ENCODE measurements around the gene BBS5.
"Not testable (repeated sequence)": the region's sequence is repeated elsewhere in the genome, so short reads cannot be mapped to it uniquely, and the experiment has no call there.

Gene BBS5

DNA sequence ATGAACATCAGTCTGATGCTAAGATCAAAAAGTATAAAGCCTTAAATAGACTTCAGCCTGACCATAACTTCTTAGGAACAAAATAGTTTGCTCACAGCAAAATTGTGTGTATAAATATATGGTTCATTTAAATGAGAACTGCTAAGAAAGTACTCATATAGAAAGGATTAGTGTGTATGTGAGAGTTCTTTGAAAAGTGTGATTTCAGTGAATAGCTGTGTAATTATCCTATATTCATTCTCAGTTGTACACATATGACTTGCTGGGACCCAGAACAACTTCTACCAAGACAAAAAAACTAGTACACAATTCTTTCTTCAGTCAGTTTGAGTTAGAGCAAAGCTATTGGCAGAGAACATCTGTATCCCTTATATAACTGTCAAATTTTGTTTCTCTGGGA, 7.2 kb downstream of the BBS5 start:
- no peak for DNase-seq (ENCODE audit: low read depth)

DNA sequence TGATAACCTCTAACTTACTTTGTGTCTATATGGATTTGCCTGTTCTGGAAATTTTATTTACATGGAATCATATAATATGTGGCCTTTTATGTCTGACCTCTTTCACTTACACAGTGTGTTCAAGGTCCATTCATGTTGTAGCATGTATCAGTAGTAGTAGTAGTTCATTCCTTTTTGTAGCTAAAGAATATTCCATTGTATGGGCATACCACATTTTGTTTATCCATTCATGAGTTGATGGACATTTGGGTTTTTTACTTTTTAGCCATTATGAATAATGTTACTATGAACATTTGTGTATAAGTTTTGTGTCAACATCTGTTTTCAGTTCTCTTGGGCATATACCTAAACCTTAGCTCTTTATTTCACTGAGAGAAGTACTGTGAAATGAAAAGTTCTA, 11.5 kb downstream of the BBS5 start:
- DNase-seq (ENCODE audit: low read depth) = no peak

DNA sequence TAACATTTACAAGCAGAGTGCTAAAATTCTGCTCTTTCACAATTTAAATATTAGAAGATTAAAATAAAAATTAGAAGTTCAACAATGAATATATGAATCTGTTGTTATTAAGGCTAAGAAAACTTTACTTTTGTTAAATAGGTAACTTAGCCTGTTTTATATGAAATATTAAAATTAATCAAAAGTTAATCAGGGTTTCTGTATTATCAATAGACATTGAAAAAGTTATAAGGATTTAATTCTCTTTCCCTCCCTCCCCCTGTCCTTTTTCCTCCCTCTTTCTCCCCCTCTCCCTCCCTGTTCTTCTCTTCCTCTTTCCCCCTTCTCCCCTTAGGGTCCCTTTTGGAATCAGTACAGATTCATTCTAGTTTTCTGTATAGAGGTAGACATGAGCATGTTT, 12.1 kb downstream of the BBS5 start:
- no peak for DNase-seq (ENCODE audit: low read depth)

DNA sequence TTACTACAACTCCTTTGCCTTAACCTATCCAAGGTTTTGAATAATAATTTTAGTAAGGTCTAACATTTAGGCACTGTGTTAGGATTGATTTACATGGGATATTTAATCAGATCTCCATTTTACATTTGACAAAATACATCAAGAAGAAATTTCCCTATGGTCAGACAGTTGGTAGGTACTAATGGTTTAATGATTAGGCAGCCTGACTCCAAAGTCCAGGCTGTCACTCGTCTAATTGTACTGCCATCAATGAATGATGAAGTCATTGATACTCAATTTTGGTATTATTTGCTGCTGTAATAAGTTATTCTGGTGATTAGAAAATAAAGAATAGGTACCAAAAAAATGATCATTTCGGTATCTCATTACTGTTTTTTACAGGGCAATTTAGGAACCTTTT, 14.1 kb downstream of the BBS5 start:
- no peak for DNase-seq (ENCODE audit: low read depth)

DNA sequence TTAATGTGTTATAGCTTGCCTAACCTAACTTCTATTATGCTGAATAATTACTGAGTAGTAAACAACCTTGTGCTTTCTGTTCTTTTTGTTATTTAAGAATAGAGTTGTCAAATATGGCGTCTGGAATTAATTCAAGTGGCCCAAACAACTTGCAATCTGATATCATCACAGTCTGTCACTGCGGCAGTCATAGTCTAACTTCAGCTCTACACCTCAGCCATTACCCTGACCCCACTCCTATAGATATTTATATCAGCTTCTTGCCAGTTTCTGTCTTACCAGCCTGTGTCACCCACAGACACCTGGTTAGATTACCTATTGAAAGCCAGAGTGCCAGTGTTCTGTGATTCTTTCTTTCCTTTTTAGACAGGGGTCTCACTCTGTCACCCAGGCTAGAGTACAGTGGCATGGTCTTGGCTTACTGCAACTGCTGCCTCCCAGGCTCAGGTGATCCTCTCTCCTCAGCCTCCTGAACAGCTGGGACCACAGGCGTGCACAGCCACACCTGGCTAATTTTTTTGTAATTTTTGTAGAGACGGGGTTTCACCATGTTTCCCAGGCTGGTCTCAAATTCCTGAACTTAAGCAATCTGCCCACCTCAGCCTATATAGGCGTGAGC, 16.1 kb downstream of the BBS5 start:
- DNase-seq (ENCODE audit: low read depth) = no peak

DNA sequence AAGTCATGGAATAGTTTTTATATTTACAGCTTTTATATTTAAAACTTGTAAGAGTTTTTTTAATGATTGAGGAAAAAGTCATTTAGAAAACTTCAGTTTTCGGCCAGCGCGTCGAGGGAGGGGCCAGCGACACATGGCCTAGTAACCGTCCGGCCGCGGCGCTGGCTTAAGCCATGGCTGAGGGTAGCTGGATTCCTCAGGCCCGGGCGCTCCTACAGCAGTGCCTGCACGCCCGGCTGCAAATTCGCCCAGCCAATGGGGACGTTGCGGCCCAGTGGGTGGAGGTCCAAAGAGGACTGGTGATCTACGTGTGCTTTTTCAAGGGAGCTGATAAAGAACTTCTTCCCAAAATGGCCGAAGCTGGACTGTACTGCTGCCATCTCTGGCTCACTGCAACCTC, 25.4 kb downstream of the BBS5 start:
- DNase-seq (ENCODE audit: low read depth) = no peak

DNA sequence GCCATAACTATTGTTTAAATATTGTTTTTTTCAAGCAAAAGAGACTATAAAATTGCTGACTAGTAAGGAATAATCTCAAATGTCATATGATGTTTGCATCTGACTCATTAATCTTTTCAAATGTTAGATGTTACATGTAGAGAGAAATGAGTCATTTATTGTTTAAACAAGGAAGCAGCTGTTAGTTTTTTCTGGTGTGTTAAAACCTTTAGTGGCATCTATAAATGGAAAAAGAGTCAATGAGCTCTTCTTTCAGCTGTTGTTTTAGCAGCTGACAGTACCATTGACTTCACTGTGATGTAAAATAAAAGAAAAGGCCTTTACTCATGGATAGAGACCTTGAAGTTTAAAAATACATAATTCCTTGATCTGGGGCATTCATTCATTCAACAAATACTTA, 28.4 kb downstream of the BBS5 start:
- DNase-seq (ENCODE audit: low read depth) = peak; percentile 72

DNA sequence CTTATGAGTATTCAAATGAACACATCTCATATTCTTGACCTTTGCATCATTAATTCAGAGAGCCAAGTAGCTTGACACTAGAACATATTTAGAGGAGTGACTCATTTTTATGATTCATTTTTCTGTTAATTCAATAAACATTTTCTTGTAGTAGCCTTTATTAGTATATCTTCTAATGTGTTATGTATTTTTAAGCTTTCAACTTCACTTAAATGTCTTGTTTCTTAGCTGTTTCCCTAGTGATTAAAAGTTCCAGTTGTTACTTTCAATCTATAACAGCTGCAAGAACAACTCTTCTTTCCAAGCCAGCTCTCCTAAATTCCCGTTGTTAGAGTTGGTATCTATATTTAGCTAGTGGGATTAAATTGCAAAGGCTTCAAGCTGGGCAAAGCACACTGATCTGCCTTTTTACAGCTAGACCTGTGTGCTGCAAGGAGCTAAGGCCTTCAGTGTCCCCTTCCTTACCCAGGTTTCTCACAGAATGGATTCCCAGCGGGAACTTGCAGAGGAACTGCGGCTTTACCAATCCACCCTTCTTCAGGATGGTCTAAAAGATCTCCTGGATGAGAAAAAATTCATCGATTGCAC, 30.1 kb downstream of the BBS5 start, which contains the start of gene KLHL41:
TSS of gene KLHL41 (plus strand) at position 405 of the 588 bp plus-strand sequence. CDS start at position 482, 77 bp downstream.
- peak; percentile 85 for DNase-seq (ENCODE audit: low read depth)

DNA sequence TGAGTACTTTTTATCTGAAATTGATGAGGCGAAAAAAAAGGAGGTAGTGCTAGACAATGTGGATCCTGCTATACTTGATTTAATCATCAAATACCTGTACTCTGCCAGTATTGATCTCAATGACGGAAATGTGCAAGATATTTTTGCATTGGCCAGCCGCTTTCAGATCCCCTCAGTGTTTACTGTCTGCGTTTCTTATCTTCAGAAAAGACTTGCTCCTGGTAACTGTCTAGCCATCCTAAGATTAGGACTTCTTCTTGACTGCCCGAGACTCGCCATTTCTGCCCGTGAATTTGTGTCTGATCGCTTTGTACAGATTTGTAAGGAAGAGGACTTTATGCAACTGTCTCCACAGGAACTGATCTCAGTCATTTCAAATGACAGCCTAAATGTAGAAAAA, 30.7 kb downstream of the BBS5 start:
- DNase-seq (ENCODE audit: low read depth) = no peak

DNA sequence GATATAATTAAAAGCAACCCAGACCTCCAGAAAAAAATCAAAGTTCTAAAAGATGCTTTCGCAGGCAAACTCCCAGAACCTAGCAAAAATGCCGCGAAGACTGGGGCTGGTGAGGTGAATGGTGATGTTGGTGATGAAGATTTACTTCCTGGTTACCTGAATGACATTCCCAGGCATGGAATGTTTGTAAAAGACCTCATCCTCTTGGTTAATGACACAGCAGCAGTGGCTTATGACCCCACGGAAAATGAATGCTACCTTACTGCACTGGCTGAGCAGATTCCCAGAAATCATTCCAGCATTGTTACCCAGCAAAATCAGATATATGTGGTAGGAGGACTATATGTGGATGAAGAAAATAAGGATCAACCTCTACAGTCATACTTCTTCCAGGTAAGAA, 31.2 kb downstream of the BBS5 start:
- DNase-seq (ENCODE audit: low read depth) = no peak

DNA sequence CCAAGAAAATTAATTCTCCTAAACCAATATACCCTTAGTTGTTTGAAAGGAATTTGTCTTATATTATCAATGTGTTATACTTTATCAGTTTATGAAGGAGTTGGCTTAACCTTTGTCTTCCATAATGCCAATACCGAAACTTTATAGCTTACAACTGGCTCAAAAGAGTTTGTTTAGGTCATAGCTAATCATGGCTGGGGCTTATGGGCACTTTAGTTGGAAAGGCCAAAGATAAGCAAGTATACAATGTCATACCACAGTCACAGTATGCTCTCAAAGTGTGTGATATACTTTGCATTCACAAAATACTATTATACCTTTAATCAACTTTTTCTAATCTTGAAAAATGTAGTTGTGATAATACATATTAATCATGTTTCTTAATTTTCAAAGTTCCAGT, 32.5 kb downstream of the BBS5 start:
- DNase-seq (ENCODE audit: low read depth) = no peak

DNA sequence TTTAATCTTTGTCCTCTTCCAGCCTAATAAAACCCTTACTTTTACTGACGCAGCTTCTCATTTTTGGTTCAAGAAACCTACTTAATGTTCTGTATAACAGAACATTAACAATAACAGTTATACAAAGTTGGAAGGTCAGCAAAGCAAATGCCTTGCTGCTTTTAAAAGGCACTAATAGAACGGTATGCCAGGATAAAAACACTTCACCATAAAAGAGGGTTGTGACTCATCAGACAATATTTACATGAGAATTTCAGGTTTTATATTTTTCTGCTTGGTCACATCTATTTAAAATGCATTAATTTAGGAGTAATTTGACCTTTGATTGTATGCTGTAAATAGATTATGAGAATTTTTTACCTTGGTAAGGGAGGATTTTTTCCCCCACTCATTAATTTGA, 33.2 kb downstream of the BBS5 start:
- DNase-seq (ENCODE audit: low read depth) = peak; percentile 3

DNA sequence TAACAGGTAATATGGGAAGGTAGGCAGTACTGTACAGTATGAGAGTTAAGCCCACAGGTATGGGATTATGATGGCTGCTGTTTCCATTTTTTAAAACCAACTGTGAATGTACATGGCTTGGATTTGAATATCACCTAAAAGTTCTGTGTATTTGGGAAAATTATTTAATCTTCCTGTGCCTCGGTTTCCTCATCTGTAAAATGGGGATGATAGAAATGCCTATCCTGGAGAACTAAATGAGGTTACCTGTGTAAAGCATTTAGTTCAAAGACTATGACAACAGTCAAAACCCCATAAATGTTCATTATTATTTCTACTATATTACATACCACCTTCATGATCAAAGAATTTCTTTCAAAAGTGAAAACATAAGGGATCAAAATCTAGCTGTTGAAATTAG, 33.8 kb downstream of the BBS5 start:
- no peak for DNase-seq (ENCODE audit: low read depth)

DNA sequence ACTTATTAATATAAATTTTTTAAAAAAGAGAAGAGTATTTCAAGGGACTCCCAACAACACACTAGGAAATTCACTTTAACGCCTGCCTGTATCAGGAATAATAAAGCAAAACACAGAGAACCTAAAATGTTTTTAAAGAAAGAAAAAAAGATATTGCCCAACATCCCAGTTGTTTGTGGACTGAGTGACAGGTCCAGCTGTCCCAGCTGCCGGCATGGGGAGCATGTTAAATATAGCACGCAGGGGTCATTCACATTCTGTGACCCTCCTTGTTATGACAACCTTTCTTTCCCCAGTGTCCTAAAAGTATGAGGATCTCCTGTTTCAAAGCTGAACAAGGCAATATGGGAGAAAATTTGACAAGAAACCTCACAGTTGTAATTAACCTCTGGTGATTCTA, 34.6 kb downstream of the BBS5 start:
- no peak for DNase-seq (ENCODE audit: low read depth)

DNA sequence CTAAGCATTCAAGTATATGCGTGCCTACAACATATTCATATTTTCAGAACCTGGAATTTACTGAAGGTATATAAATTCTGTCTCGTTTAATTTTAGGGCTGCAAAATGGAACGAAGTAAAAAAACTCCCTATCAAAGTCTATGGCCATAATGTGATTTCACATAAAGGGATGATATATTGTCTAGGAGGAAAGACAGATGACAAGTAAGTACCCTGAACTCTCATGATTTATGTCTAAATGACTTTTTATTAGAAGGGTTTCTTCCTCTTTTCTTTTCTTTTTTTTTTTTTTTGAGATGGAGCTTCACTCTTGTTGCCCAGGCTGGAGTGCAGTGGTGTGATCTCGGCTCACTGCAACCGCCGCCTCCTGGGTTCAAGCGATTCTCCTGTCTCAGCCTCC, 35.5 kb downstream of the BBS5 start:
- DNase-seq (ENCODE audit: low read depth) = not testable (repeated sequence)

DNA sequence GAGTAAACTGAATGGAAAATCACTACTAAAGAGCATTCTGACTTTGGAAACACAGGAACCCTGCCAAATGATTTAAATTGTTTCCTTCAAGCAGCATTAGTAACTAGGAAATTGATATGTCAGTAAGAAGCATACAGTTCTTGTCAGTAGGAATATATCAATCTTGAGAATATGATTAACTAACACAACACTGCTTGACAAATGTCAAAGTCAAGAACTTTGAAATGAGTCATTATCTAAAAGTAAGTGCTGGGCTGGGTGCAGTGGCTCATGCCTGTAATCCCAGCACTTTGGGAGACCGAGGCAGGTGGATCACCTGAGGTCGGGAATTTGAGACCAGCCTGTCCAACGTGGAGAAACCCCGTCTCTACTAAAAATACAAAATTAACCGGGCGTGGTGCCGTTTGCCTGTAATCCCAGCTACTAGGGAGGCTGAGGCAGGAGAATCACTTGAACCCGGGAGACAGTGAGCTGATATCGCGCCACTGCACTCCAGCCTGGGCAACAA, 37.2 kb downstream of the BBS5 start:
- not testable (repeated sequence) for DNase-seq (ENCODE audit: low read depth)

DNA sequence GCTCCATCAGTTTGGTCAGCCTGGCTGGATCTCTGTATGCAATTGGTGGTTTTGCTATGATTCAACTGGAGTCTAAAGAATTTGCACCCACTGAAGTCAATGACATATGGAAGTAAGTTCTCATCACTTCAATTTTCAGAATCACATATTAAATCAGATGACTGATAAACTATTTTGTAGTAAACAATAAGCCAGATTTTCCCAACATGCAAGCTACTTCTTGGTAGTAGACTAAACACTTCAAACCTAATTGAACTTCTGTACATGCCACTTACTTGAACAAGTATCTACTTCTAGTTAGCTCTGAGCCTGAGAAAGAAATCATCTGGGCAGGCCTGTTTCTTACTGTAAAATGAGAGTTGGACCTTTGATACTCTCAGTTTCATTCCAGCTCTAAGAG, 41.6 kb downstream of the BBS5 start:
- DNase-seq (ENCODE audit: low read depth) = no peak

DNA sequence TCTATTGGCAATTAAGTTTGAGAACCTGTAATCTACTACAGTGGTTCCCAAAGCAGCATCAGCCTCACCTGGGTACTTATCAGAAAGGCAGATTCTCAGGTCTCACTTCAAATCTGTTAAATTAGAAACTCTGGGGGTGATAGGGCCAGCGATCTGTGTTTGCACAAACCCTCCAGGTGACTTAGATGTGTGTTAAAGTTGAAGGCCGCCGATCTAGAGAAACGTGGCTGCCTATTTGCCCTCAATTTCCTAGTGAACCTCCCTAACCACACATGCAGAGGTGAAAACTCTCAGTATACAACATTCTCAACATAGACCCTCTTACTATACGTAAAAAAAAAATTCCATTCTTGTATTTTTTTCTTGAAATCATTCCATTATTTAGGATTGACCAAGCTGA, 44.4 kb downstream of the BBS5 start:
- DNase-seq (ENCODE audit: low read depth) = no peak

DNA sequence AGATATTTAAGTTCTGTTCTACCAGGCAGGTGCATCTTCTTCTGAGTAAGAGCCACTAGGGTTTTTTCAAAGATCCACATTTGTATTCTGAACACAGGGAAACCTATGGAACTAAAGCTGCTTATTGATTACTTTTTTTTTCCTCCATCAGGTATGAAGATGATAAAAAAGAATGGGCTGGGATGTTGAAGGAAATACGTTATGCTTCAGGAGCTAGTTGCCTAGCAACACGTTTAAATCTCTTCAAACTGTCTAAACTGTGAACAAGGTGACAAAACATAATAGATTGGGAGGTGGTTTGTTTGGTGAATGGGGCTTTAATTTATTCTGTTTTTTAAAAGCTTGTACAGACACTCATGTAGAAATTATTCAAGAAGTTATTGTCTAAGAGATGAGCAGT, 46.1 kb downstream of the BBS5 start:
- no peak for DNase-seq (ENCODE audit: low read depth)

DNA sequence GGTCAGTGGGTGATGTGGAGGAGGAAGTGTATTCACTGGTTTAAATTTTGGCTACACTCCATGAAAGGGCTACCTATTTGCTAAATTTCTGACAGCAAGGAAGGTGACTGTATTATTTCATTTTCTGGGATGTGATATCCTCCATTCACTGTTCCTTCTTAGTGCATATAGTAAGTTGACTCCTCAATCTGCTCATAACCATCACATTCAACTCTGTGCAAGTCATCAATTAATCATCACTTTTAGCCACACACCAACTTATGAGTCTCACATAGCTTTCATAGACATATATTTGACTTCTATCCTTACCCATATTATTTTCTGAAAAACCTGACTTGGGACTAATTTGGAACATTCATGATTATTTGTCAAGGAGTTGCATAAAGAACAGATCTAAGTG, 47.2 kb downstream of the BBS5 start:
- DNase-seq (ENCODE audit: low read depth) = no peak

DNA sequence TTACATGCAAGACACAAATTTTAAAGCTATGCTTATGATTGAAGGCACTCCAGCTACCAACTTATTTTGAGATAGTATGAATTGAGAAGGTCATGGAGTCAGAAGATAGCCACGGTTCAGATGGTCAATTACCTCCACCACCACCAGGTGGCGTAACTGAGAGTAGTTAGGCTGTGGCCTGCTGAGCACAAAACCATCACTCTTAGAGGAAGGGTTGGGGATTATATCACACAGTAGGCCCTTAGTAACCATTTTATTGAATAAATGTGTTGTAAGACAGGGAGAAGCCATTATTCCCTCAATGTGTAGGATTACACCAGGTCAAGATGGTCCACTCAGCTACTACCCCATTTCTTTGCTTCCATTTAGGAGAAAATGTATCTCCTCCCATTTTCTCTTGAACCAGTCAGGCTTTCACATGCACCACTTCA, 49.0 kb downstream of the BBS5 start:
- peak; percentile 30 for DNase-seq (ENCODE audit: low read depth)

DNA sequence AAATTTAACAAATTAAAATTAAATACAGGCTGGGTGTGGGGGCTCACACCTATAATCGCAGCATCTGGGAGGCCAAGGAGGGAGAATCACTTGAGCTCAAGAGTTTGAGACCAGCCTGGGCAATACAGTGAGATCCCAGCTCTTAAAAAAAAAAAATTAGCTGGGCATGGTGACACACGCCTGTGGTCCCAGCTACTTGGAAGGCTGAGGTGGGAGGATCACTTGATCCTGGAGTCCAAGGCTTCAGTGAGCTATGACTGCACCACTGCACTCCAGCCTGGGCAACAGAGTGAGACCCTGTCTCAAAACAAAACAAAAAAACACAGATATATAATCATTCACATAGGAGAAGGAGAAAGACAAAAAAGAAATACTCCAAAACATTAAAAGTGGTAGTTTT, 60.2 kb downstream of the BBS5 start:
- not testable (repeated sequence) for DNase-seq (ENCODE audit: low read depth)

DNA sequence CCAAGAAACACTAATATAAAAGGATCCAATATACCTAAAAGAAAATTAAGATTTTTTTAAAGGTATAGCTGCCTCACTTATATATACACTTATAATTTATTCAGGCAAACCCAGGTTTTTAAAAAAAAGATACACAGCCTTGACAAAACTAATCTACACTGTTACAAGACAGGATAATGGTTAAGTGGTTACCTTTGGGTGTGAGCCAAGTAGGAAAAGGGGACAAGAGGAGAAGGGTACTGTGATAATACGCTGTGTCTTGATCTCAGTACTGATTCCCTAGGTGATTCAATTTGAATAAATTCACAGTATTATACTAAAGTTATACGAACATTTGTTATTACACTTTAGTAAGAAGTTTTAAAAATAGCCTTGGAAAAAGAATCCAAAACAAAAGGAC, 60.9 kb downstream of the BBS5 start:
- DNase-seq (ENCODE audit: low read depth) = no peak

DNA sequence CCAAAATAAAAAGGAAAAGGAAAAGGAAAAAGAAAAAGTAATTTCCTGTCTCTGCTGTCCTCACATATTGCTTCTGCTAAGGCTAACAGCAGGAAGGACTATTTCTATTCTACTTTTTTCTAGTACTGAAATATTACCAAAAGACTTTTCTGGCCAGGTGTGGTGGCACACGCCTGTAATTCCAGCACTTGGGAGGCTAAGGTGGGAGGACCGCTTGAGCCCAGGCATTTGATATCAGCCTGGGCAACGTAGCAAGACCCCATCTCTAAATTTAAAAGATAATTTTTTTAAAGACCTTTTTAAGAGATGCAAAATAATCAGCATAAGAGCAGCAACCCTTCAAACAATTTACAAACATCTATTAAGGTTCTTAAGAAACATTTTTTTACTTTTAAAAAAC, 63.1 kb downstream of the BBS5 start:
- no peak for DNase-seq (ENCODE audit: low read depth)

Data from fibroblast of gingiva (primary cell).